ENCODE data around the gene ZRANB1. TPM values are rescaled to one million over a fixed set of nuclear protein-coding genes. Genes with fewer than 3 reads are reported as not detected.

ZRANB1 gene
- total RNA-seq, 1 experiment from 2014 or later = 12.5 TPM

GRCh38 chr10:124898471-124898870 lies 43.5 kb upstream of the ZRANB1 start:
- DNase-seq = no peak
- Mint-ChIP-seq H3K4me3 (ENCODE audit: low read depth, unreplicated experiment) (no peak overlapping the region), H3K27ac (ENCODE audit: unreplicated experiment) (no peak overlapping the region), H3K9me3 (ENCODE audit: low read depth, unreplicated experiment) (no peaks in the 10 kb centered on the region), H3K27me3 (ENCODE audit: unreplicated experiment) (no peaks in the 10 kb centered on the region), H3K36me3 (ENCODE audit: insufficient read depth, unreplicated experiment) (no peaks in the 10 kb centered on the region), H3K4me1 (ENCODE audit: low read depth, unreplicated experiment) (no peaks in the 10 kb centered on the region)
- BruUV-seq (replicated peaks) = no TSS peak
- no peak for TF ChIP-seq CTCF (IDR thresholded peaks at IDR 0.05; ENCODE audit: unreplicated experiment)
- intact Hi-C loops (cut with micrococcal nuclease; ENCODE audit: unreplicated experiment) = no loop called here
- CTCF ChIA-PET = no interaction called here

GRCh38 chr10:124899151-124899550 lies 42.8 kb upstream of the ZRANB1 start:
- intact Hi-C loops (cut with micrococcal nuclease; ENCODE audit: unreplicated experiment) = no loop called here
- Mint-ChIP-seq H3K4me3 (ENCODE audit: low read depth, unreplicated experiment) (no peak overlapping the region), H3K36me3 (ENCODE audit: insufficient read depth, unreplicated experiment) (no peaks in the 10 kb centered on the region), H3K4me1 (ENCODE audit: low read depth, unreplicated experiment) (no peaks in the 10 kb centered on the region), H3K27me3 (ENCODE audit: unreplicated experiment) (no peaks in the 10 kb centered on the region), H3K9me3 (ENCODE audit: low read depth, unreplicated experiment) (no peaks in the 10 kb centered on the region), H3K27ac (ENCODE audit: unreplicated experiment) (no peak overlapping the region)
- CTCF ChIA-PET = no interaction called here
- no peak for DNase-seq
- BruUV-seq (replicated peaks) = no TSS peak
- TF ChIP-seq CTCF (IDR thresholded peaks at IDR 0.05; ENCODE audit: unreplicated experiment) = no peak

DNA sequence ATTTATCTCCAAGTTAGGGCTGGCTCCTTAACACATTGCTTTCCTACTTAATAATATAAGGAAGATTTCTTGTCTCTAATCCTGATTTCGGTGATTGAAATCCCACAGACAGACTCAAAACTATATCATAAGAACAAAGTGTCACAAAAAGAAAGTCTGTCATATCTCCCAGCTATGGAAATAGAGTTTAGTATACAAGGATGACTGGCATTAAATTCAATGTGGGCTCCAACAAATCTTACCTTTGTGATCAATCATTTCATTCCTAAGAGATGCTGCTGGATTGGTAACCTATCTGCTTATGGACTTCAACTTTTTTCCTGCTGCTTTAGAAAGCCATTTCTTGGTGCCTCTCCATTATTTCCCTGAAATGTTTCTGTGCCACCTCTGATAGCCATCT lies 39.5 kb upstream of the ZRANB1 start:
- no peaks in the 10 kb centered on the region for H3K4me1 Mint-ChIP-seq (ENCODE audit: low read depth, unreplicated experiment)
- H3K27me3 Mint-ChIP-seq (ENCODE audit: unreplicated experiment) = no peaks in the 10 kb centered on the region
- CTCF ChIA-PET = no interaction called here
- H3K36me3 Mint-ChIP-seq (ENCODE audit: insufficient read depth, unreplicated experiment) = no peaks in the 10 kb centered on the region
- no peak overlapping the region for H3K27ac Mint-ChIP-seq (ENCODE audit: unreplicated experiment)
- no peak overlapping the region for H3K4me3 Mint-ChIP-seq (ENCODE audit: low read depth, unreplicated experiment)
- intact Hi-C loops (cut with micrococcal nuclease; ENCODE audit: unreplicated experiment) = no loop called here
- DNase-seq = no peak
- no peaks in the 10 kb centered on the region for H3K9me3 Mint-ChIP-seq (ENCODE audit: low read depth, unreplicated experiment)
- TF ChIP-seq CTCF (IDR thresholded peaks at IDR 0.05; ENCODE audit: unreplicated experiment) = no peak
- BruUV-seq (replicated peaks) = no TSS peak

- no peak for DNase-seq
- H3K27ac Mint-ChIP-seq (ENCODE audit: unreplicated experiment) = no peak overlapping the region
- no TSS peak for BruUV-seq (replicated peaks)
- H3K4me3 Mint-ChIP-seq (ENCODE audit: low read depth, unreplicated experiment) = no peak overlapping the region
- H3K9me3 Mint-ChIP-seq (ENCODE audit: low read depth, unreplicated experiment) = no peaks in the 10 kb centered on the region
- H3K27me3 Mint-ChIP-seq (ENCODE audit: unreplicated experiment) = no peaks in the 10 kb centered on the region
- H3K4me1 Mint-ChIP-seq (ENCODE audit: low read depth, unreplicated experiment) = no peaks in the 10 kb centered on the region
- H3K36me3 Mint-ChIP-seq (ENCODE audit: insufficient read depth, unreplicated experiment) = no peaks in the 10 kb centered on the region
- intact Hi-C loops (cut with micrococcal nuclease; ENCODE audit: unreplicated experiment) = no loop called here
- TF ChIP-seq CTCF (IDR thresholded peaks at IDR 0.05; ENCODE audit: unreplicated experiment) = no peak
- CTCF ChIA-PET = no interaction called here
Observed at GRCh38 chr10:124903111-124903510, 38.8 kb upstream of the ZRANB1 start.
